ENCODE measurements around the gene MRPS9.

MRPS9 gene

DNA sequence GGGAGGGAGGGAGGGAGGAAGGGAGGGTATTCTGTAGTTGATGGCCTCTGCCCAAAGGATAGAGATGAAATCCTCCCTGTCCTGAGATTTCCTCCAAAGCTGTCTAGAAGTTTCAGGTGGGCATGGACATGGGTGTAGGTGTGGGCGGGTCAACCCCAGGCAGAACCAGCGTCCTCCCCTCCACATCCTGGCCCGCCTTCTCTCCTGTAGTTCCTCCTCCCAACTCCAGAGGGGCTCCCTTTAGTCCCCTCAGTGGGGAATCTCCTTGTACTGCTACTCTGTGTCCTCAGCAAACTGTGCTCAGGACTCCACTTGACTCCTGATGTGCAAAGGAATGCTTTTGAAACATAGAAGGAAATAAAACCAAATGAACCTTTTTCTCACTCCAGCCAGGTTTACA lies 88.1 kb downstream of the MRPS9 start:
- no peak for DNase-seq

DNA sequence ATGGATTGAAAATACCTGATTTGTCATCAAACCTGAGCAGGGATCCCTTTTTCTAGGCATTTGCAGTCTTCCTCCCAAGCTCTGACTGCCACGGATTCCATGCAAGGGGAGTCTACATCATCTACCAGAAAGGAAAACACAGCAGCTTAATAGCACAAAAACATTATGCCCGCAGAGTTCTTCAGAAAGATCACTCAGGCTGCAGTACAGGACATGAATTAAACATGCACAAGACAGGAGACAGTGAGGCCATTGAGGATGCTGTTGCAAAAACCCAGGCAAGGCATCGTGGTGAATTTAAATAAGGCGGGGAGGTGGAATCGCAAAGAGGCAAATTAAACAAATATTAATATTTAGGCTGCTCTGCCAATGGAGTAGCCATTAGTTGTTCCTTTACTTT lies 88.5 kb downstream of the MRPS9 start:
- no peak for DNase-seq

DNA sequence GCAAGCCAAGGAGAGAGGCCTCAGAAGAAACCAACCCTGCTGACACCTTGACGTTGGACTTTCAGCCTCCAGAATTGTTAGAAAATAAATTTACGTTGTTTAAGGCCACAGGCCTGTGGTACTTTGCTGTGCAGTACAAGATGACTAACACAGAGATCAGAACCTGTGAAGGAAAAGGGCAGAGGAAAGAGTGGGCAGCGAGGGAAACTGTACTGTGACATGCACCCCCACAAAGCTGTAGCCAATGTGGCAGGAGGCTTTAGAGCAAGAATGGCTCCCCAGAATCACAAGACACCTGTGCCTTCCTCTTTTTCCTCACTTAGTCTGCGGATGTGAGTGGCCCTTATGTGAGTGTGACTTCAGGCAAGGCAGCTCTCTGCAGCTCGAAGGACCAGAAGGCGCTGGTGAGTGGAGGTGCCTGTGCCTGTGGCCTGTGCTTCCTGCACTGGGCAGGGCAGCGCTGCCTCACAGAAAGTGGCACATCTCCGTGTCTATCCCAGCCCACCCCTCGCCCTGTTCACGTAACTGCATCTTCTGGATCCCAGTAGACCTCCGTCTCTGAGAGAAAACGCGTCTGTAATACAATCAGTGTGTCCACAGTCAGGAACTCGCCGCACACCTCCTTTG lies 89.5 kb downstream of the MRPS9 start:
- DNase-seq: no peak

DNA sequence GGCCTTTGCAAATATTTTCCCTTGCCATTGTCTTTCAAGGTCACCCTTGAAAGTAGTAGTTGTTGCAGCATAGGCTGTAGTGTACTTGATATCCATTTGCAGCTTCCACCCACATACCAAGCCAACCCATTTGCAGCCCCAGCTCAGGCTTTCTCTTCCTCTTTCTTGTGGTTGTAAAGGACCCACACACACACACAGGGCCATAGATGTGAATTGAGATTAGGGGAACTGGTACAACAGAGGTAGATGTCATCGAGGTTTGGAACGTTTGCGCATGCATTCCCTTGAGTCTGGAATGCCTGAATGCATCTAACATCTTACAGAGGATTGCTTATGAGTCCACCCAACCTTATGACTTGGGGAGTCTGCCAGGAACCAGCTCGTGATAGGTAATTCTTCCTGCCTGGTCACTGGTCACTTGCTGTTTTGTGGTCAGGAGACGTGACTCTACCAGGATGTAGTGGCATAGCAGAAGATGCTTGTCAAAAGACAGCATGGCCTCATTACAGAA lies 91.9 kb downstream of the MRPS9 start:
- DNase-seq: no peak

DNA sequence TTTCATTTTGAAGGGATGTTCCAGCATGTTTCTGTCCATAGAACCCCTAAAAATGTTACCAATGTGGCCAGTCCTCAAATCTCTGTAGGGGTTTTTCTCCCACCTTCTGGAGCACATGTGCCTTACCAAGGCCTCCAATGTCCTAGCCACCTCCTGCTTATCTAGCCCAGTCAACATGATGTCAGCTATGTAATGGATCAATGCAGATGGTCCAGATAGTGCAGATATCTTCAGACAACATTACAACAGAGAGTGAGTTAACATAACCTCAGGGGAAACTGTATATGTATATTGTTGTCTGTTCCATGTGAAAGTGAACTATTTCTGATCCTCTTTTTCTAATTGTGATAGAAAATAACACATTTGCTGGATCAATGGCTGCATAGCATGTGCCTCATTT lies 92.7 kb downstream of the MRPS9 start:
- DNase-seq: no peak

DNA sequence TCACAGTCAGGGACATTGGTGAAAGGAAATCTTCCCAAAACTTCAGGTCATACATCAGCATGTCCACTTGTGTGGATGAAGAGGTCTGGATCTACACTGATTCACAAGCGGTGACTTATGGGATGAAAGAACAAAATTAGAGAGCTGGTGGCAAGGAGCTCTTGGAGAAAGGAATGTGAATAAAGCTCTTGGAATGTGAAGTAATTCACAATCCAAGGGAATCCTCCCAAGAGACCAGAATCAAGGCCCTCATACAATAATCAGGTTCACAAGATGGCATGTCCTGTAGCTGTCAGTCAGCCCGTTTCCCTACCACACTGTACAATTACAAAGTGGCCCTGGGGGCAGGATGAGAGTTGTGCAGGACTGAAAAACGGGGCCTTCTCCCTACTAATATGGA lies 96.2 kb downstream of the MRPS9 start:
- DNase-seq: no peak

DNA sequence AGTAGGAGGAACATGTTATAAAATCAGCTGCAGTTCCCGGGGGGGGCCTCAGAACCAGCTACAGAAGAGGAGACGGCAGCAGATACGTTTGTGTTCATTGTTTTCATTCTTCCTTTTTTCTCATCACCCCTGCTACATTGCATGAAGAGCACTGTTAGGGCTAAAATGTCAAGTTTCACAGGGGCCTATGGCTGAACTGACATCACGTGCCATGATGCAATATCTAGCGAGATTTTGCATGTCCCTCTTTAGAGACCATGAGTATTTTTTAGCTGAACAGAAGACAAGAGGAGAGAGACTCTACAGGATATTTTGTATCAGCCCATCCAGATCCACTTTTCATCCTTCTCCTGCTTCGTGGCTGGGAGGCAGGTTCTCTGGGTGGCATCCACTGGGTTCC lies 97.6 kb downstream of the MRPS9 start:
- no peak for DNase-seq

DNA sequence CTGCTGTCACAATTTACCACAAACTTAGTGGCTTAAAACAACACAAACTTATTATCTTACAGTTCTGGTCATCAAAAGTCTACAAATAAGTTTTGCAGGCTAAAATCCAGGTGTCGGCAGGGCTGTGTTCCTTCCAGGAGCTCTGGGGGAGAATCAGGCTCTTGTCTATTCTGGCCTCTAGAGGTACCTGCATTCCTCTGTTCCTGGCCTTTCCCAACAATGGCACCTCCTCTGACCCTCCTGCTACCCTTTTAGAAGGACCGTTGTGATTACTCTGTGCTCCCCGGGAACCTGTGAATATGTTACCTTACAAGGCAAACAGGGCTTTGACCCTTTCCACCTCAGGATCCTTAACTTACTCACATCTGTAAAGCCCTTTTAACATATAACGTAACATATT lies 98.5 kb downstream of the MRPS9 start:
- DNase-seq: no peak

DNA sequence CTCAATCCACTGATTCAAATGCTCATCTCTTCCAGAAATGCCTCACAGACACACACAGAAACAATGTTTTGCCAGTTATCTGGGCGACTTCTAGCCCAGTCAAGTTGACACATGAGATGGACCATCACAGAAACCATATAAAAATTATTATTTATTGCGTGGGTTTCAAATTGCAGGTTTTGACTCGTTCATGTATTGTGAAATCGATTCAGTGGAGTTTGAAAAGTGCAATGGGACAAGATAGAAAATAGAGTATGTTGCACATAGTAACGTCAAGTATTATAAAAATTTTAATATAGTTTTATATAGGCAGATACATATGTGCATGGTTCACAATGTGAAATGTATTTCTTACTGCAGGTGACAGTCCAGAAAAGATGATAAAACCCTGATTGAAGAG lies 100.8 kb downstream of the MRPS9 start:
- no peak for DNase-seq

DNA sequence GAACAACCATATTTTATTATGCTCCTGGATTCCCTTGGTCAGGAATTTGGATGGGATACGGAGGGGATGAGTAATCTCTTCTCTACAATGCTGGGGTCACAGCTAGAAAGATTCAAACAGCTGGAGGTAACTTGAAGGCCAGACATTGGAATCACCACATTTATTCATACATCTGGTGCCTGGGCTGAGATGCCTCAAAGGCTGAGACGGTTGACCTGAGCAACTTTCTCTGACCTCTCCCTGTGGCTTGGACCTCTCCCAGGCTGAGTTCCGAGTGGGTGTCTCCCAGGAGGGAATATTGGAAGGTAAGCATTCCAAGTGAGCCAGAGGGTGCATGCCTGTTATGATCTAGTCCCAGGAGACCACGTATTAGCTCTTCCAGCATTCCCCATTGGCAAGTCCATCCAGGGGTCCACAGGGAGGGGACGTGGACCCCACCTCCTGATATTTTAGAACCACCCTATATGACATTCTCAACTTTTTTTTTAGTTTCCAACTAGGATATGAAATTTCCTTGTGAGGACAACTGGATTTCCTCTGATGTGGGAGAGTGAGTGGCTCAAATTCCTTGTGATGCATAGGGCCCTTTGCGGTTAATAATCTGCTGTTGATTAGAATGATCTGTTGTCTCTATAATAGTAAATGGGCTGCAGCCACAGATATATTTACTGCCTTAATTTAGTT lies 101.8 kb downstream of the MRPS9 start:
- DNase-seq: no peak

DNA sequence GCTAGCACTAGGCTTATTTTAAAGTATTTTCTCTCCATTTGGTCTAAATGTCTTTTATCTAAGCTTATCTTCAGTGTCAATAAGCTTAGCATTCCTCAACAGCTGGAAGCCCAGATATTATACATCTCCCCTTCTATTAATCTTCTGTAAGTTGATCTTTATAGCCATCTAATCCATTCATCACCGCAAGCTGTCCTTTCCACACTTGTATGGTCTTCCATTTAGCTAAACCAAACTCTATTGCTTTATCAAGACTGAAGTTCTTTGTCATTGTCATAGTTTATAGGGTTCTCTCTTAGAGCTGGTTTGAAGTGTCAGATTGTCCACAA lies 102.3 kb downstream of the MRPS9 start:
- DNase-seq: no peak

DNA sequence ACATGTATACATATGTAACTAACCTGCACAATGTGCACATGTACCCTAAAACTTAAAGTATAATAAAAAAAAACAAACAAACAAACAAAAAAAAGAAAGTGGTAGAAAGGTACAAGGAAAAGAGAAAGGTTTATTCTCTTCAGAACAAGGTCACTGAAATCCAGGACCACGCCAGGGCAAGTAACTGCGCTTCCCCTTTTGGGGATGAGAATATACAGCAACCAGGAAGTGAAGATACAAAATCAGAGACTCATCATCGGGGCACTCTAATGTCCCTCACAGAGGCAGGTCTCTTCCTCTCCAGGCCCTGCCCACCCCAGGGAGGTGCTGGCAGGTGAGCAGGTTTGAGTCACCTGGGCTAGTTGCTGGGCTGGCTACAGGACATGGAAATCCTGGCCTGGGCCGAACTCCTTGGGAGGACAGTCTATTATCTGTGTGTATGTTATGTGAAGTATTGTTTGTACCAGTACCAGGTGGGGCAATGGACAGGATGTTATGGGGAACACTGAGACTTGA lies 103.3 kb downstream of the MRPS9 start:
- DNase-seq: no peak

DNA sequence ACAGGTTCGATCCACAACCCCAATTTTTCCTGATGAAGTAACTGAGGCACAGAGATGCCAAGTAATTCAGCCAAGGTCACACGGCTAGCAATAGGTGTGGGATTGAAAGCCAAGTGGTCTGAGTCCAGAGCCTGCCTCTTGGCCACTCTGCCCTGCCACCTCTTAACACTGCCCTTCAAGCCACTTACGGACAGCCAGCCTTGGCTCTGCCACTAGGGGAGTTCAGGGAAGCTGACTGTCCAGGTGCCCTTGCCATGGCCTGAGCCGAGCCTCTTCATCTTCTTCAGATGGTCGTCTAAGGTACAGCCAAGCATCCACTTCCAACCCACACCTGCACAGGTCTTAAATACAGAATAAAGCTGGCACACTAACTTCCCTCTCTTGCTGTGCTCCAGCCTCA lies 104.4 kb downstream of the MRPS9 start:
- no peak for DNase-seq

DNA sequence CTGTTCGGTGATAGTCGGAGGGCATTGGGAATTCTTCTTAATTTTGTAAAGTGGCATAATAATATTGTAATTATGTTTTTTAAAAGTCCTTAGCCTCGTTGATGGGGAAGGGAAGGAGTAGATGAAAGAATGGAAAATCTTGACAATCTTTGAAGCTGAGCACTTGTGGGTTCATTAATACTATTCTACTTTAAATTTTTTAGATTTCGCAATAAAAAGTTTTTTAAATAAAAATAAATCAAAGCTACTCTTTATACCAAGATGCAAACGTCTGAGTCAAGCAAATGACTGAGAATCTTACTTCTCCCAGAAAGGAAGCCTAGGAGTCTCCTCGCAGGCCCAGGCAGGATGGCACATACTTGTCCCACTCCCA lies 105.2 kb downstream of the MRPS9 start:
- DNase-seq: no peak

DNA sequence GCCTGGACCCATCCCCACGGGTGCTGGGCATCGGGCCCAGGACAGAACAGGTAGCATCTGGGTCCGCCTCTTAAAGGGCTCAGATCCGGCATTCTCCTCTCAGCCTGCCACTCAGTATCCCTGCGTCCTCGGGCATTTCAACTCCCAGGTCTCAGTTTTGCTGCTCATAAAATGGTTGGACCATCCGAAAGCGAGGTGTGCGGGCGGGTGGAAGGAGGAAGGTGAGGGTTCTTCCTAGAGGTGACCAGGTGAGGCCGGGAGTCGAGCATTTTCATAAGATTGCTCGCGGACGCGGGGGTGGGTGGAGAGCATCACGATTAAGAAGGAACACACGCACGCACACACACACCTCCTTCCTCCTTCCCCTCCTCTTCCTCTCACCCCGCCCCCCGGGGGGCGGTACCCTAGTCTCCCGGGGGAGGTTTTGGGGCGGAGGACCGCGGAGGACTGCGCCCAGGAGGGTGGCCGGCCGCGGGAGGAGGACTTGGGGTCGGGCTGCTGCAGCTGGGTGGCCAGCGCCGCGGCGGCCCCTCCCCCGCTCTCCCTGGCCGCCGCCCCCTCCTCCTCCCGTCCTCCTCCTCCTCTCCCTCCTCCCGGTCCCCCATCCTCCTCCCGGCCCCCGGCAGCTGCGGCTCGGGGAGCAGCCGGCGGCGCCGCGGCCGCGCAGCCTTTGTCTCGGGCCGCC lies 105.7 kb downstream of the MRPS9 start:
- DNase-seq: no peak

DNA sequence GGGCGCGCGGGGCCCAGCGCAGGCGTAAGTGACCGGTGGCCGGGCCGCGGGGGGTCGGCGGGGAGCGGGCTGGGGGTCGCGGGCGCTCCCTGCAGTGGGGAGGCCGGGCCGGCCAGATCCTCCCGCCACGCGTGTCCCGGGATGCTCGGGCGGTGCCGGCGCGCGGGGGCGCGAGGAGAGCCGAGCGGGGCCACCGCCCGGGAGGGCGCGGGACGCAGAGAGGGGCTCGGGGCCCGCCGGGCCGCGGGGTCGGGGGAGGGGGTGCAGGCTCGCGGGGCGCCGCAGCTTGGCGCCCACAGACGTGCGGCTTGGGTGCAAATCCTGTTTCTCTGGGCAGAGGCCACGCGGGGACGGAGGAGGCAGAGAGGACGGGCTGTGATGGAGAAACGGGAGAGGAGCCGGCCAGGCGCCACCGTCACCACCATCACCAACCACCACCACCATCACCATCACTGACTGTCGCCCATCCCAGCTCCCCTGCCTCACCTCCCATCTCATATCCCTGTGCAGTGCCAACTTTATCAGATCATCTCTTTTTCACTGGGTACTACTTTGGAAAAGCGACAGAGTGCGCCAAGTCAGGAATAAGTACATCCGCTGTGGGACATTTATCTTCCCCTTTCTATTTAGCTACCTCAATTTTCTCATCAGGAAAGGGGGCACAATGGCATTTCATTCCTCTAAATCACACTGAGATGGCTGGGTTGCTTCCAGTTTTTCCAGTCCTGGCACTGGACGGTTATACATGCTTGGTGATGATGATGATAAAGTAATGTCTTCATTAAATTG lies 106.5 kb downstream of the MRPS9 start:
- DNase-seq: no peak

DNA sequence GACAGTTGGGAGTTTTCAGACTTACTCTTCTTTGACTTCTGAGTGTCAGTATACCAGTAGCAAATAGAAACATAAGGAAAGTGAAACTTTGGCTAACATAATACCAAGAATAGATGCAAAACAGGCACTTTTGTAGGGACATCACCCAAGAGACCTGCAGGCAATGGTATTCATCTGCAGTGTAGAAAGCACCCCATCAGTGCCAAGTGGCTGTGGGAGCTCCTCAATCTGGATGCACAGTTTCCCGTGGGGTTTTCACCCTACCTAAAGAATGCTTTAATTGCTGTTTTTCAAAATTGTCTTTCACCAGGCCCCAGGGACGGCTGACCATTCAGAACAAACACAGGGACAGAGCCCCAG lies 107.1 kb downstream of the MRPS9 start:
- no peak for DNase-seq

DNA sequence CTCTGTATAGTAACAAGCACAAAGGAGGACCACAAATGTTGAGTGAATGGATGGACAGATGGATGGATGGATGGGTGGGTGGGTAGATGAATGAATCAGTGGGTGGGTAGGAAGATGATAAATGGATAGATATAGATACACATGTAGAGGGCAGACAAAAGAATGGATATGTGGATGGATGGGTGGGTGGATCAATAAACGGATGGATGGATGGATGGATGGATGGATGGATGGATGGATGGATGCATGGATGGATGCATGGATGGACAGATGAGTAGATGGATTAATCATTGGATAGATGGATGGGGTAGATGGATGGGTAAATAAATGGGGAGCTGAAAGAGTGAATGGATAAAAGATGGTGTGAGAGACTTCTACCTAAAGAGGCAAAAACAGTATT lies 111.4 kb downstream of the MRPS9 start:
- DNase-seq: no peak
